Measurements from ENCODE around the gene HIVEP3.

DNA sequence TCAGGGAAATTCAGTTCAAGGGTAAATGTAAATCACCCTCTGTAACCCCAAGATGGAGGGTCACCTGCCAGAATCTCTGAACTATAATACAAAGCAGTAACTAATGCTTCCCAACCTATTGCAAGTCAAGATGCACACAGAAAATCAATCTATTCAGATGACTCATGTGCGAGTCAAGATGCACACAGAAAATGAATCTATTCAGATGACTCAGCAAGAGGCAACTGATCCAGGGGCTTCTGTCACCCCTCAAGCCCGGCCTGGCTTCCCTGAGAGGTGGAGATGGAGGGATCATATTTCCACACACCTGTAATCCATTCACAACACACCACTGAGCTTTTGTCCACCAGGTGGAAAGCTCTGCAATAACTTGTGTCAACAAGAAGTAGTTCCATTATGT lies 17.4 kb upstream of the HIVEP3 start:
- no peak for TF ChIP-seq EZH2 (IDR thresholded peaks at IDR 0.05; ENCODE audit: borderline replicate concordance, insufficient read depth, low read depth, low read length, poor library complexity, severe bottlenecking)
- TF ChIP-seq, protein P1, sequence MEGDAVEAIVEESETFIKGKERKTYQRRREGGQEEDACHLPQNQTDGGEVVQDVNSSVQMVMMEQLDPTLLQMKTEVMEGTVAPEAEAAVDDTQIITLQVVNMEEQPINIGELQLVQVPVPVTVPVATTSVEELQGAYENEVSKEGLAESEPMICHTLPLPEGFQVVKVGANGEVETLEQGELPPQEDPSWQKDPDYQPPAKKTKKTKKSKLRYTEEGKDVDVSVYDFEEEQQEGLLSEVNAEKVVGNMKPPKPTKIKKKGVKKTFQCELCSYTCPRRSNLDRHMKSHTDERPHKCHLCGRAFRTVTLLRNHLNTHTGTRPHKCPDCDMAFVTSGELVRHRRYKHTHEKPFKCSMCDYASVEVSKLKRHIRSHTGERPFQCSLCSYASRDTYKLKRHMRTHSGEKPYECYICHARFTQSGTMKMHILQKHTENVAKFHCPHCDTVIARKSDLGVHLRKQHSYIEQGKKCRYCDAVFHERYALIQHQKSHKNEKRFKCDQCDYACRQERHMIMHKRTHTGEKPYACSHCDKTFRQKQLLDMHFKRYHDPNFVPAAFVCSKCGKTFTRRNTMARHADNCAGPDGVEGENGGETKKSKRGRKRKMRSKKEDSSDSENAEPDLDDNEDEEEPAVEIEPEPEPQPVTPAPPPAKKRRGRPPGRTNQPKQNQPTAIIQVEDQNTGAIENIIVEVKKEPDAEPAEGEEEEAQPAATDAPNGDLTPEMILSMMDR (IDR thresholded peaks at IDR 0.05), result no peak
